GM23338 (cell line): Measurements from ENCODE around the gene DDX25. TPM values are rescaled to one million over a fixed set of nuclear protein-coding genes. Genes with fewer than 3 reads are reported as not detected.

ENCODE experiments used
- ATAC-seq: fragments of 200-7000 bp; cut with Tn5 transposase; 3 replicates; pipeline ENCODE4 v1.9.1; 2020
- DNase-seq: peaks from one replicate; pipeline ENCODE4 v3.0.0-alpha.2; 2015; ENCODE audit warnings: low spot score
- H2AFZ ChIP-seq: fragments of 200-600 bp; sonication (generic); 2 replicates; pipeline ENCODE4 v1.8.0; 2016; ENCODE audit warnings: antibody characterized with exemption, mild to moderate bottlenecking, moderate library complexity
- H3F3A ChIP-seq: fragments of 200-600 bp; sonication (generic); replicated peaks from 2 replicates; pipeline ENCODE4 v1.8.0; 2017; ENCODE audit warnings: antibody characterized with exemption, mixed run types, low read depth
- H3K27ac ChIP-seq: fragments of 200-600 bp; sonication (generic); 2 replicates; pipeline ENCODE4 v1.6.1; 2016; ENCODE audit warnings: low read depth
- H3K27me3 ChIP-seq: fragments of 200-600 bp; sonication (generic); 2 replicates; pipeline ENCODE4 v1.8.0; 2016; ENCODE audit warnings: mild to moderate bottlenecking, mixed run types, moderate library complexity; ENCODE audit not compliant: insufficient read depth
- H3K36me3 ChIP-seq: fragments of 200-600 bp; sonication (generic); 2 replicates; pipeline ENCODE4 v1.8.0; 2016; ENCODE audit warnings: mild to moderate bottlenecking; ENCODE audit not compliant: insufficient read depth
- H3K4me1 ChIP-seq: fragments of 200-600 bp; sonication (generic); 2 replicates; pipeline ENCODE4 v1.8.0; 2016; ENCODE audit warnings: mild to moderate bottlenecking, moderate library complexity; ENCODE audit not compliant: insufficient read depth
- H3K4me2 ChIP-seq: fragments of 200-600 bp; sonication (generic); 2 replicates; pipeline ENCODE4 v1.7.1; 2017; ENCODE audit warnings: mixed run types
- H3K4me3 ChIP-seq: fragments of 200-600 bp; sonication (generic); 2 replicates; pipeline ENCODE4 v1.6.1; 2016; ENCODE audit warnings: mixed run types
- H3K79me2 ChIP-seq: fragments of 200-600 bp; sonication (generic); replicated peaks from 2 replicates; pipeline ENCODE4 v1.8.0; 2017; ENCODE audit warnings: mild to moderate bottlenecking; ENCODE audit not compliant: insufficient read depth
- H3K9me2 ChIP-seq: fragments of 200-600 bp; sonication (generic); 2 replicates; pipeline ENCODE4 v1.8.0; 2017; ENCODE audit not compliant: insufficient read depth
- H4K20me1 ChIP-seq: fragments of 200-600 bp; sonication (generic); replicated peaks from 2 replicates; pipeline ENCODE4 v1.8.0; 2017; ENCODE audit warnings: mild to moderate bottlenecking; ENCODE audit not compliant: insufficient read depth
- H3K27ac Mint-ChIP-seq: 2 replicates; pipeline ENCODE4 v1.8.0; 2020; ENCODE audit warnings: inconsistent platforms, mild to moderate bottlenecking, moderate library complexity, mixed read lengths
- H3K27me3 Mint-ChIP-seq: 3 replicates; pipeline ENCODE4 v1.8.0; 2022; ENCODE audit warnings: low read depth, mild to moderate bottlenecking, moderate library complexity, mixed read lengths, inconsistent platforms; ENCODE audit not compliant: insufficient read depth, poor library complexity
- H3K36me3 Mint-ChIP-seq: 3 replicates; pipeline ENCODE4 v1.8.0; 2021; ENCODE audit warnings: low read depth, mild to moderate bottlenecking, inconsistent platforms, moderate library complexity, mixed read lengths
- H3K4me1 Mint-ChIP-seq: 3 replicates; pipeline ENCODE4 v1.8.0; 2020; ENCODE audit warnings: mild to moderate bottlenecking, inconsistent platforms, mixed read lengths
- H3K4me3 Mint-ChIP-seq: 3 replicates; pipeline ENCODE4 v1.8.0; 2021; ENCODE audit warnings: moderate library complexity, mild to moderate bottlenecking, inconsistent platforms, mixed read lengths
- H3K9me3 Mint-ChIP-seq: 3 replicates; pipeline ENCODE4 v1.8.0; 2020; ENCODE audit warnings: moderate library complexity, mild to moderate bottlenecking, inconsistent platforms, mixed read lengths
- CREB1 ChIP-seq: fragments of 250-450 bp; sonication (Bioruptor Pico); IDR thresholded peaks from 2 replicates; pipeline ENCODE4 v1.5.0; 2020; ENCODE audit warnings: low read depth, mild to moderate bottlenecking, moderate library complexity
- CTCF ChIP-seq, 2 experiments: fragments of 200-600 bp in 1 of 2; sonication (generic) in 1 of 2; conservative IDR thresholded peaks; 2 replicates each; pipeline versions ENCODE4 v1.5.1 to v1.6.1; 2016 to 2017; ENCODE audit warnings: antibody characterized with exemption in 2 of 2, low read depth in 2 of 2, mild to moderate bottlenecking in 2 of 2, moderate library complexity in 1 of 2
- ETS1 ChIP-seq: IDR thresholded peaks from 2 replicates; pipeline ENCODE4 v1.6.1; 2016; ENCODE audit warnings: antibody characterized with exemption
- EZH2 ChIP-seq: fragments of 200-600 bp; sonication (generic); IDR thresholded peaks from one replicate; pipeline ENCODE4 v1.8.0; 2017; ENCODE audit warnings: antibody characterized with exemption, mild to moderate bottlenecking, low read depth; ENCODE audit not compliant: unreplicated experiment
- EZH2phosphoT487 ChIP-seq: fragments of 200-600 bp; sonication (generic); IDR thresholded peaks from one replicate; pipeline ENCODE4 v1.8.1; 2018; ENCODE audit warnings: antibody characterized with exemption; ENCODE audit not compliant: unreplicated experiment
- JUNB ChIP-seq: IDR thresholded peaks from one replicate; pipeline ENCODE4 v1.6.1; 2016; ENCODE audit warnings: antibody characterized with exemption; ENCODE audit not compliant: unreplicated experiment
- NANOG ChIP-seq: IDR thresholded peaks from 2 replicates; pipeline ENCODE4 v1.6.1; 2016; ENCODE audit warnings: antibody characterized with exemption, borderline replicate concordance
- POLR2AphosphoS5 ChIP-seq: IDR thresholded peaks from 2 replicates; pipeline ENCODE4 v1.6.1; 2016; ENCODE audit warnings: antibody characterized with exemption, low read depth
- REST ChIP-seq: IDR thresholded peaks from one replicate; pipeline ENCODE4 v1.6.1; 2018; ENCODE audit warnings: antibody characterized with exemption; ENCODE audit not compliant: unreplicated experiment
- STAT1 ChIP-seq: IDR thresholded peaks from one replicate; pipeline ENCODE4 v1.6.1; 2016; ENCODE audit warnings: antibody characterized with exemption; ENCODE audit not compliant: unreplicated experiment
- ZNF114 ChIP-seq: fragments of 250-450 bp; sonication (Bioruptor Pico); IDR thresholded peaks from 2 replicates; pipeline ENCODE4 v1.5.0; 2020; ENCODE audit warnings: mild to moderate bottlenecking, moderate library complexity
- ZNF331 ChIP-seq: fragments of 250-450 bp; sonication (Bioruptor Pico); IDR thresholded peaks from 2 replicates; pipeline ENCODE4 v1.5.0; 2020; ENCODE audit warnings: low read depth, mild to moderate bottlenecking, moderate library complexity
- ZNF462 ChIP-seq: fragments of 250-450 bp; sonication (Bioruptor Pico); IDR thresholded peaks from 2 replicates; pipeline ENCODE4 v1.5.0; 2020; ENCODE audit warnings: mild to moderate bottlenecking, moderate library complexity
- polyA plus RNA-seq: library from polyadenylated mRNA; unstranded; fragments of >200 nt; fragmentation: Nextera tagmentation; extraction: Ambion mirVana; gene quantifications from 2 replicates; pipeline ENCODE4 v1.2.1, GENCODE V29; 2016
- total RNA-seq: library from RNA; depleted of rRNA; stranded (reverse); fragments of >200 nt; shearing (Covaris generic); gene quantifications from 2 replicates; pipeline ENCODE4 v1.2.3, GENCODE V29; 2014

The DDX25 gene
- total and polyA plus RNA-seq, 2 experiments from 2014 or later: 20.6 to 23.6 TPM

- Histone ChIP-seq H3K9me2 (no peaks in the 10 kb centered on the region), H3K36me3 (no peaks in the 10 kb centered on the region), H3F3A (no peaks in the 10 kb centered on the region), H3K4me3 (no peak overlapping the region), H4K20me1 (no peaks in the 10 kb centered on the region), H3K4me1 (peaks cover 4% of the 10 kb centered on the region; the same call in 1 of the 2 replicates), H3K27ac (no peak overlapping the region), H3K27me3 (no peaks in the 10 kb centered on the region), H2AFZ (no peak overlapping the region), H3K4me2 (no peak overlapping the region), H3K79me2 (no peaks in the 10 kb centered on the region)
- H3K9me3 Mint-ChIP-seq: no peaks in the 10 kb centered on the region; the same call in 2 of the 3 replicates
- ATAC-seq: no peak
- H3K27ac Mint-ChIP-seq: no peak overlapping the region
- H3K4me1 Mint-ChIP-seq: peaks cover 11% of the 10 kb centered on the region
- no peak overlapping the region for H3K4me3 Mint-ChIP-seq
- no peak for TF ChIP-seq ZNF331 (CRISPR knock-in tag)
- no peak for TF ChIP-seq ETS1
- TF ChIP-seq EZH2: no peak
- TF ChIP-seq JUNB: no peak
- no peak for TF ChIP-seq POLR2AphosphoS5
- no peak for TF ChIP-seq ZNF114 (CRISPR knock-in tag)
- TF ChIP-seq ZNF462 (CRISPR knock-in tag): no peak
- no peak for TF ChIP-seq EZH2phosphoT487
- TF ChIP-seq REST: no peak
- TF ChIP-seq CTCF (conservative IDR thresholded peaks at IDR 0.05; ENCODE audit: low read depth in 2 of 2): no peak
- TF ChIP-seq NANOG: no peak
- no peak for TF ChIP-seq STAT1
- TF ChIP-seq CREB1 (CRISPR knock-in tag): no peak
- peaks cover 2% of the 10 kb centered on the region for H3K27me3 Mint-ChIP-seq
- DNase-seq: no peak
- no peaks in the 10 kb centered on the region; the same call in 1 of the 3 replicates for H3K36me3 Mint-ChIP-seq
Observed at GRCh38 chr11:125954945-125955640, 50.8 kb downstream of the DDX25 start.
